ENCODE data around the gene NOM1.

The NOM1 gene

DNA sequence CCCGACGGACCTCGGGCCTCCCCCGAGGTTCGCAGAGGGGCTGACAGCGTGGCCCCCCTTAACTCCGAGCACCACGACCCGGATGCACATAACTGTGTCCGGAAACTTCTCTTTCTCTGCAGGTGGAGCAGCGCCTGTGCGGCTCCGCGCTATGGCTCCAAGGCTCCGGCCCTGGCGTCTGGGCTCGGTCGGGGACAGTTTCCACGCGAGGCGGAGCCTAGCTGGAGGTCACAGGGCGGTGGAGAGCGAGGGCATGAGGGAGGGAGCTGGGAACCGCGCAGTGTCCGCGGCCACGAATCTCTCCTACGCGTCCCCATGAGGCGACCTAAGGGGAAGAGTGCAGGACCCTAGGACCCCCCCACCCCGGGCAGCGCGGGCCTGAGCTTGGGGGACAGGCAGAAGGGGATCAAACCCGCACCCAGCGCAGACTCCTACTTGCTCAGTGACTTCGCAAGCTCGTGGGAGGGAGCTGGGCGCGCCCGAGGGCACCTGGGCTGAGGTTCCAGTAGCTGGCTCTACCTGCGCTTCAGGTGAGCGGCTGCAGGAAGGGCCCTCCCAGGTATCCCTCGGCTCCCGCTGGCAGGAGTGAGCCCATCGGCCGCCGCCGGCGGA lies 69.6 kb downstream of the NOM1 start:
- TF ChIP-seq POLR2AphosphoS5 (IDR thresholded peaks at IDR 0.05; ENCODE audit: low read depth, low read length) (no peak), FOXP2 (optimal IDR thresholded peaks at IDR 0.05; ENCODE audit: borderline replicate concordance, extremely low read depth, extremely low read length, insufficient read depth) (no peak), TAF1 (IDR thresholded peaks at IDR 0.05; ENCODE audit: borderline replicate concordance, insufficient read depth, low read length) (no peak), SIN3A (IDR thresholded peaks at IDR 0.05; ENCODE audit: borderline replicate concordance, insufficient read depth, low read length) (no peak)
- TF ChIP-seq, protein P1, sequence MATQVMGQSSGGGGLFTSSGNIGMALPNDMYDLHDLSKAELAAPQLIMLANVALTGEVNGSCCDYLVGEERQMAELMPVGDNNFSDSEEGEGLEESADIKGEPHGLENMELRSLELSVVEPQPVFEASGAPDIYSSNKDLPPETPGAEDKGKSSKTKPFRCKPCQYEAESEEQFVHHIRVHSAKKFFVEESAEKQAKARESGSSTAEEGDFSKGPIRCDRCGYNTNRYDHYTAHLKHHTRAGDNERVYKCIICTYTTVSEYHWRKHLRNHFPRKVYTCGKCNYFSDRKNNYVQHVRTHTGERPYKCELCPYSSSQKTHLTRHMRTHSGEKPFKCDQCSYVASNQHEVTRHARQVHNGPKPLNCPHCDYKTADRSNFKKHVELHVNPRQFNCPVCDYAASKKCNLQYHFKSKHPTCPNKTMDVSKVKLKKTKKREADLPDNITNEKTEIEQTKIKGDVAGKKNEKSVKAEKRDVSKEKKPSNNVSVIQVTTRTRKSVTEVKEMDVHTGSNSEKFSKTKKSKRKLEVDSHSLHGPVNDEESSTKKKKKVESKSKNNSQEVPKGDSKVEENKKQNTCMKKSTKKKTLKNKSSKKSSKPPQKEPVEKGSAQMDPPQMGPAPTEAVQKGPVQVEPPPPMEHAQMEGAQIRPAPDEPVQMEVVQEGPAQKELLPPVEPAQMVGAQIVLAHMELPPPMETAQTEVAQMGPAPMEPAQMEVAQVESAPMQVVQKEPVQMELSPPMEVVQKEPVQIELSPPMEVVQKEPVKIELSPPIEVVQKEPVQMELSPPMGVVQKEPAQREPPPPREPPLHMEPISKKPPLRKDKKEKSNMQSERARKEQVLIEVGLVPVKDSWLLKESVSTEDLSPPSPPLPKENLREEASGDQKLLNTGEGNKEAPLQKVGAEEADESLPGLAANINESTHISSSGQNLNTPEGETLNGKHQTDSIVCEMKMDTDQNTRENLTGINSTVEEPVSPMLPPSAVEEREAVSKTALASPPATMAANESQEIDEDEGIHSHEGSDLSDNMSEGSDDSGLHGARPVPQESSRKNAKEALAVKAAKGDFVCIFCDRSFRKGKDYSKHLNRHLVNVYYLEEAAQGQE (IDR thresholded peaks at IDR 0.05; ENCODE audit: insufficient read depth in 1 of 2, low read depth in 2 of 2, low read length in 2 of 2): no peak

DNA sequence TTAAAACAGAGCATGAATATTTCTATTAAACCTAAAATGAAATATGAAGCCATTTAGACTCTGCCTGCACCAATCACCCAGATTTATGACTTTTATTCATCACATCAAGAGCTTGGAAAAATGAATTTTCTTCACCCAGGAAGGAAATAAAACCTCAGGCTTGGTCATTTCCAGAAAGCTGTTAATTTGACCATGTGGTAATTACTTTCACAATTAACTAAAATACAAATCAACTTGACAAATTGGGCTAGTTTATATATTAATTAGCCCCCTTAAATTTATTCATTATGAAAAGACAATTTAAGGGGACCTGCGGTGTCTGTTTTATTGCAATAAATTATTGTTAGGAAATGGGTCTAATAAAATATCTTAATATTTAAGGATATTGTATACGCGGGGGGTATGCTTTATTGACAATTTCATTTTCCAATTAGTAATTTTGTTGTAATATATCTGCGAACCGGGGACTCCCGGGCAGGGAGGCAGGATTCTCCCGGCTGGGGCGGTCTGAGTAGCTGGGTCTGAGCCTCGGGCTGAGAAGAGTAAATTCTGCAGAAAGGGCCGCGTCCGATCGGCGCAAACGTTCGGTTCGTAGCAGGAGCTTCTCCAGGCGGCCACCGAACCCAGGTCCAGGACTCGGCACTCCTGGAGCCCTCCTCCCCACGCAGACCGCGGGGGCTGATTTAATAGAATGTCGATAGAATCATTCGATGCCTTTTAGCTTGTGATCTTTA lies 70.4 kb downstream of the NOM1 start:
- TF ChIP-seq, protein P1 (IDR thresholded peaks at IDR 0.05; ENCODE audit: insufficient read depth in 1 of 2, low read depth in 2 of 2, low read length in 2 of 2): no peak
- TF ChIP-seq POLR2AphosphoS5 (IDR thresholded peaks at IDR 0.05; ENCODE audit: low read depth, low read length): no peak
- TF ChIP-seq SIN3A (IDR thresholded peaks at IDR 0.05; ENCODE audit: borderline replicate concordance, insufficient read depth, low read length): no peak
- no peak for TF ChIP-seq TAF1 (IDR thresholded peaks at IDR 0.05; ENCODE audit: borderline replicate concordance, insufficient read depth, low read length)
- no peak for TF ChIP-seq FOXP2 (optimal IDR thresholded peaks at IDR 0.05; ENCODE audit: borderline replicate concordance, extremely low read depth, extremely low read length, insufficient read depth)

DNA sequence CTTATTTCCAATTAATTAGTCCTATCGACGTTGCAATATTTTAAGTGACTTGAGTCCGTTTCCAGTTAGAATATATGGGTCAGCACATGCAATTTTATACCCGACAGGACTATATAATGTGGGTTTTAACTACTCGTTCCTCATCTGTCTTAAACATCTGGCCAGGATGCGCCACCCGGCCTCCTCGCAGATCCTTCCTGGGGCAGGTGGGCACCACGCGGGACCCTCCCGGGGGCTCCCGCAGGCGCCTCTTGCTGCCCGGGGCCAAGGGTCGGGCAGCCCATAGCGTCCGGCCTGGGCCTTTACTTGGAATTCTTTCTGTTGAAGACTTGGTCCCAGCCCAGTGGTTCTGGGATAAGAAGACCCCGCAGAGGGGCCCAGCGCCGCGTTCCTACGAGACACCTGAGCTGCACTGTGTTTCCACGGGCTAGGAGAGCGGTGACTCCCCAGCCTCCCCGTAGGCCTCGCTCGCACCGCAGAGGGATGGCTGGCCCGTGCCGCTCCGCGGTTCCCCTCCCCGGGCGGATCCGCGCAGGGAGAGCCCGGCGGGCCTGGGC lies 71.1 kb downstream of the NOM1 start:
- no peak for TF ChIP-seq FOXP2 (optimal IDR thresholded peaks at IDR 0.05; ENCODE audit: borderline replicate concordance, extremely low read depth, extremely low read length, insufficient read depth)
- TF ChIP-seq SIN3A (IDR thresholded peaks at IDR 0.05; ENCODE audit: borderline replicate concordance, insufficient read depth, low read length): no peak
- TF ChIP-seq, protein P1 (IDR thresholded peaks at IDR 0.05; ENCODE audit: insufficient read depth in 1 of 2, low read depth in 2 of 2, low read length in 2 of 2): no peak
- no peak for TF ChIP-seq TAF1 (IDR thresholded peaks at IDR 0.05; ENCODE audit: borderline replicate concordance, insufficient read depth, low read length)
- no peak for TF ChIP-seq POLR2AphosphoS5 (IDR thresholded peaks at IDR 0.05; ENCODE audit: low read depth, low read length)

DNA sequence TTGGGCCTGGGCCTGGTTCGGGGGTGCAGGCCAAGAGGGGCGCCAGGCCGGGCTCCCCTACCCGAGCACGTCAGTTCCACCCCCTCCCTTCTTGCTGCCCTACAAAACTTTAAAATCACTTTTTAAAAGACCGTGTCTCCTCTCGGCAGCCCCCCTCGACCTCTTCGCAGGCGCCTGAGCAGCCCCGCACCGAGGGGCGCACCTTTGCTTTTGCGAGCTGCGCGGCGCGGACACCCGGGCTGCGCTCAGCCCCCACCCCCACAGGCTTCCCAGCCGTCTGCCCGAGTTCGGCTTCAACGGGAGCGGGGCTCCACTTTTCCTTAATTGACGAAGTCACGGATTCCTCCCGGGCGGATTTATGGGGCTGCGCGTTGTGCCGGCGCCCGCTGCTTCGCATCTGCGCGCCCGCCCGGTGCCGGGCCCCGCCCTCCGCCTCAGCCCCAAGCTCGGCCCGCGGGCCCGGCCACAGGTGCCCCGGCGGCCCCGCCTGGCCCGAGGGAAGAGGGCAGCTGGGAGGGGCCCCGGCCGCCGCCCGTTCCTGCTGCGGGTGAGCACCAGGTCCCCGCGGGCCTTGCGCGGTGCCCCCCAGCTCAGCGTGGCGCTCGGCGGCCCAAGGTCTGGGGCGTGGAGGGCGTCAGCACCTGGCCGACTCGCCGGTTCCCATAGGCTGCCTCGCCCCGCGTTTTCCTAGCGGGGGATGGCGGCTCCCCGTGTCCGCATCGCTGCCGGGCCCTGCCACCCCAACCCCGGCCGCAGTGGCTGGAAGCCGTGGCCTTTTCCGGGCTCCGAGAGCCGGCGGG lies 71.8 kb downstream of the NOM1 start:
- TF ChIP-seq SIN3A (IDR thresholded peaks at IDR 0.05; ENCODE audit: borderline replicate concordance, insufficient read depth, low read length): no peak
- TF ChIP-seq, protein P1 (IDR thresholded peaks at IDR 0.05; ENCODE audit: insufficient read depth in 1 of 2, low read depth in 2 of 2, low read length in 2 of 2): no peak
- TF ChIP-seq FOXP2 (optimal IDR thresholded peaks at IDR 0.05; ENCODE audit: borderline replicate concordance, extremely low read depth, extremely low read length, insufficient read depth): no peak
- TF ChIP-seq TAF1 (IDR thresholded peaks at IDR 0.05; ENCODE audit: borderline replicate concordance, insufficient read depth, low read length): no peak
- no peak for TF ChIP-seq POLR2AphosphoS5 (IDR thresholded peaks at IDR 0.05; ENCODE audit: low read depth, low read length)

Measured in PFSK-1 (cell line).